Activated T-helper 1 cell treated with anti-CD3 and anti-CD28 coated beads, Interleukin-2, amount 50 U/mL, for 16 hours (primary cell): Measurements from ENCODE around the gene ITCH.

Source experiments
- DNase-seq, 2 donors: peaks; one replicate each; pipeline ENCODE4 v3.0.0-alpha.2; 2020; ENCODE audit warnings: low read depth in 1 of 2, low spot score in 1 of 2

The ITCH gene

GRCh38 chr20:34544109-34544796 is 181.2 kb downstream of the ITCH start:
- DNase-seq = no peak

- no peak for DNase-seq
These were observed 183.7 kb downstream of the ITCH start for GRCh38 chr20:34546751-34547181.

- DNase-seq = no peak
These were observed 185.0 kb downstream of the ITCH start for GRCh38 chr20:34547844-34548613.

GRCh38 chr20:34549291-34549928 is 186.3 kb downstream of the ITCH start:
- no peak for DNase-seq

- no peak for DNase-seq
These were observed 186.8 kb downstream of the ITCH start for GRCh38 chr20:34549929-34550305.

- no peak for DNase-seq
These were observed 189.5 kb downstream of the ITCH start for GRCh38 chr20:34552569-34552968.

- DNase-seq = no peak
These were observed 190.3 kb downstream of the ITCH start for GRCh38 chr20:34553366-34553867.

GRCh38 chr20:34557936-34558319 is 194.9 kb downstream of the ITCH start:
- DNase-seq = no peak

- peak; percentile 79 to 91 for DNase-seq
These were observed 195.5 kb downstream of the ITCH start, which contains the start of gene MAP1LC3A for GRCh38 chr20:34558320-34559218. Gene MAP1LC3A, plus strand, starts transcription at chr20:34558718. Its CDS starts 151 bp downstream, at chr20:34558869.

GRCh38 chr20:34559311-34560140 is 196.5 kb downstream of the ITCH start:
- no peak for DNase-seq

- no peak for DNase-seq
These were observed 197.1 kb downstream of the ITCH start for GRCh38 chr20:34560141-34560523.

GRCh38 chr20:34560614-34561013 is 197.5 kb downstream of the ITCH start:
- no peak for DNase-seq
